Brain microvascular endothelial cell (primary cell): Measurements from ENCODE around the gene HK1.
"Not testable (repeated sequence)": the region's sequence is repeated elsewhere in the genome, so short reads cannot be mapped to it uniquely, and the experiment has no call there.

ENCODE experiments used
- DNase-seq: peaks from one replicate; pipeline ENCODE4 v3.0.0-alpha.2; 2020
- H3K27ac ChIP-seq: fragments of 250-450 bp; sonication (Bioruptor Pico); 2 replicates; pipeline ENCODE4 v1.5.1; 2020; ENCODE audit warnings: mild to moderate bottlenecking, moderate library complexity
- H3K27me3 ChIP-seq: fragments of 250-450 bp; sonication (Bioruptor Pico); replicated peaks from 2 replicates; pipeline ENCODE4 v1.5.1; 2020; ENCODE audit warnings: mild to moderate bottlenecking
- H3K36me3 ChIP-seq: fragments of 250-450 bp; sonication (Bioruptor Pico); replicated peaks from 2 replicates; pipeline ENCODE4 v1.5.1; 2020; ENCODE audit warnings: mild to moderate bottlenecking
- H3K4me3 ChIP-seq: 2 replicates; pipeline ENCODE4 v1.5.1; 2011; ENCODE audit warnings: low read depth, mild to moderate bottlenecking, control low read depth, low read length, moderate library complexity
- CTCF ChIP-seq: IDR thresholded peaks from 2 replicates; pipeline ENCODE4 v1.5.1; 2011; ENCODE audit warnings: low read depth, mild to moderate bottlenecking, moderate library complexity, low read length, control low read depth, inconsistent platforms; ENCODE audit errors: missing control alignments
- in situ Hi-C: cut with HindIII; loops from 2 replicates; pipeline ENCODE4 v1.10.0; 2017; ENCODE audit warnings: low sequenced_read_pairs, low pct_ligation_motif_present

HK1 gene

GRCh38 chr10:69246581-69247312 is 31.5 kb upstream of the HK1 start:
- H3K36me3 ChIP-seq = no peaks in the 10 kb centered on the region
- in situ Hi-C loops = loop anchor here (25.0 kb wide), 1 partner anchor 141 kb away; no protein-coding TSS in a partner anchor
- no peak overlapping the region for H3K27ac ChIP-seq
- no peak for TF ChIP-seq CTCF
- H3K27me3 ChIP-seq = no peaks in the 10 kb centered on the region
- no peak overlapping the region for H3K4me3 ChIP-seq
- DNase-seq = no peak

- no peak overlapping the region for H3K27ac ChIP-seq
- no peaks in the 10 kb centered on the region for H3K36me3 ChIP-seq
- in situ Hi-C loops = loop anchor here (25.0 kb wide), 1 partner anchor 140 kb away; no protein-coding TSS in a partner anchor
- no peak for DNase-seq
- no peak overlapping the region for H3K4me3 ChIP-seq
- no peaks in the 10 kb centered on the region for H3K27me3 ChIP-seq
- TF ChIP-seq CTCF = no peak
Measured at GRCh38 chr10:69247313-69247710, 31.0 kb upstream of the HK1 start.

- no peak overlapping the region for H3K4me3 ChIP-seq
- DNase-seq = no peak
- no peaks in the 10 kb centered on the region for H3K27me3 ChIP-seq
- in situ Hi-C loops = loop anchor here (25.0 kb wide), 1 partner anchor 139 kb away; no protein-coding TSS in a partner anchor
- TF ChIP-seq CTCF = no peak
- no peak overlapping the region for H3K27ac ChIP-seq
- no peaks in the 10 kb centered on the region for H3K36me3 ChIP-seq
Measured at GRCh38 chr10:69248117-69248730, 30.1 kb upstream of the HK1 start.

GRCh38 chr10:69250041-69250440 is 28.3 kb upstream of the HK1 start:
- Histone ChIP-seq H3K27me3 (no peaks in the 10 kb centered on the region), H3K27ac (no peak overlapping the region), H3K36me3 (no peaks in the 10 kb centered on the region), H3K4me3 (no peak overlapping the region)
- TF ChIP-seq CTCF = no peak
- in situ Hi-C loops = no loop called here
- no peak for DNase-seq

- in situ Hi-C loops, DNase-seq, H3K4me3 ChIP-seq, H3K27me3 ChIP-seq, H3K36me3 ChIP-seq, H3K27ac ChIP-seq: not testable (repeated sequence)
Measured at GRCh38 chr10:69251417-69251816, 26.9 kb upstream of the HK1 start.

GRCh38 chr10:69253171-69253570 is 25.1 kb upstream of the HK1 start:
- H3K27me3 ChIP-seq = no peaks in the 10 kb centered on the region
- TF ChIP-seq CTCF = no peak
- in situ Hi-C loops = no loop called here
- H3K27ac ChIP-seq = no peak overlapping the region
- DNase-seq = no peak
- H3K36me3 ChIP-seq = no peaks in the 10 kb centered on the region
- H3K4me3 ChIP-seq = no peak overlapping the region
